Transverse colon (tissue), 4 donors: Measurements from ENCODE around the gene CIROP.

Experiments
- CTCF ChIP-seq, 5 experiments: fragments of 200-600 bp in 3 of 5; fragments of 450-650 bp in 2 of 5; sonication (generic) in 3 of 5; IDR thresholded peaks; 1 replicate in 2 of 5; 2 replicates in 3 of 5; pipeline ENCODE4 v1.5.1; 2016 to 2017; ENCODE audit warnings: antibody characterized with exemption in 5 of 5, inconsistent platforms in 3 of 5, mild to moderate bottlenecking in 2 of 5, moderate library complexity in 1 of 5
- POLR2A ChIP-seq: fragments of 450-650 bp; IDR thresholded peaks from one replicate; pipeline ENCODE4 v1.6.1; 2016; ENCODE audit warnings: antibody characterized with exemption, mild to moderate bottlenecking, moderate library complexity
- POLR2AphosphoS5 ChIP-seq, 3 donors: sonication (generic); formaldehyde crosslinking; IDR thresholded peaks; one replicate each; pipeline ENCODE4 v1.6.1; 2016; ENCODE audit warnings: antibody characterized with exemption in 3 of 3

GRCh38 chr14:23054000-23054811 lies 50.6 kb downstream of the CIROP start:
- no peak for TF ChIP-seq CTCF (IDR thresholded peaks at IDR 0.05)
- no peak for TF ChIP-seq POLR2A
- no peak for TF ChIP-seq POLR2AphosphoS5 (IDR thresholded peaks at IDR 0.05)
